Osteocyte (in vitro differentiated cells): ENCODE data around the gene ANTXRL. TPM values are rescaled to one million over a fixed set of nuclear protein-coding genes. Genes with fewer than 3 reads are reported as not detected.
"Not testable (repeated sequence)": the region's sequence is repeated elsewhere in the genome, so short reads cannot be mapped to it uniquely, and the experiment has no call there.

Experiments
- DNase-seq: peaks from one replicate; pipeline ENCODE4 v3.0.0; 2021; ENCODE audit warnings: mixed read lengths; ENCODE audit not compliant: unreplicated experiment; ENCODE audit errors: extremely low spot score
- H3K27ac Mint-ChIP-seq: one replicate; pipeline ENCODE4 v1.8.0; 2021; ENCODE audit warnings: mild to moderate bottlenecking, mixed read lengths; ENCODE audit not compliant: unreplicated experiment
- H3K27me3 Mint-ChIP-seq: one replicate; pipeline ENCODE4 v1.8.0; 2021; ENCODE audit warnings: mixed read lengths; ENCODE audit not compliant: unreplicated experiment
- H3K36me3 Mint-ChIP-seq: one replicate; pipeline ENCODE4 v1.8.0; 2021; ENCODE audit warnings: mixed read lengths; ENCODE audit not compliant: unreplicated experiment
- H3K4me1 Mint-ChIP-seq: one replicate; pipeline ENCODE4 v1.8.0; 2021; ENCODE audit warnings: mixed read lengths; ENCODE audit not compliant: unreplicated experiment
- H3K4me3 Mint-ChIP-seq: one replicate; pipeline ENCODE4 v1.8.0; 2021; ENCODE audit warnings: mild to moderate bottlenecking, moderate library complexity, mixed read lengths; ENCODE audit not compliant: unreplicated experiment
- H3K9me3 Mint-ChIP-seq: one replicate; pipeline ENCODE4 v1.8.0; 2021; ENCODE audit warnings: mixed read lengths; ENCODE audit not compliant: unreplicated experiment
- CTCF ChIP-seq: fragments of 200-600 bp; sonication (generic); IDR thresholded peaks from 2 replicates; pipeline ENCODE4 v1.5.0; 2021; ENCODE audit warnings: antibody characterized with exemption, mild to moderate bottlenecking, moderate library complexity
- total RNA-seq: library from RNA; stranded (reverse); gene quantifications from 2 replicates; pipeline ENCODE4 v1.2.1, GENCODE V29; 2021

ANTXRL gene
- total RNA-seq, 1 donor from 2014 or later = not detected

- Mint-ChIP-seq H3K27ac (no peak overlapping the region), H3K4me1 (no peaks in the 10 kb centered on the region), H3K36me3 (no peaks in the 10 kb centered on the region), H3K9me3 (no peaks in the 10 kb centered on the region), H3K27me3 (no peaks in the 10 kb centered on the region), H3K4me3 (no peak overlapping the region)
- peak; percentile 80 for DNase-seq
- no peak for TF ChIP-seq CTCF
These were observed 13.0 kb downstream of the ANTXRL start for GRCh38 chr10:46299536-46300369.

GRCh38 chr10:46300370-46300711, 13.5 kb downstream of the ANTXRL start:
- H3K27ac Mint-ChIP-seq = not testable (repeated sequence)

GRCh38 chr10:46301056-46301645, 14.4 kb downstream of the ANTXRL start:
- Mint-ChIP-seq H3K36me3 (no peaks in the 10 kb centered on the region), H3K27ac (no peak overlapping the region), H3K4me1 (no peaks in the 10 kb centered on the region), H3K27me3 (peaks cover 10% of the 10 kb centered on the region), H3K4me3 (no peak overlapping the region), H3K9me3 (no peaks in the 10 kb centered on the region)
- DNase-seq = peak; percentile 64
- TF ChIP-seq CTCF = no peak

More at GRCh38 chr10:46300370-46300711, 13.5 kb downstream of the ANTXRL start:
- not testable (repeated sequence) for H3K4me3 Mint-ChIP-seq, H3K27me3 Mint-ChIP-seq, H3K9me3 Mint-ChIP-seq, H3K4me1 Mint-ChIP-seq, DNase-seq, H3K36me3 Mint-ChIP-seq

- Mint-ChIP-seq H3K4me3 (no peak overlapping the region), H3K9me3 (no peaks in the 10 kb centered on the region), H3K36me3 (no peaks in the 10 kb centered on the region), H3K4me1 (no peaks in the 10 kb centered on the region), H3K27me3 (peaks cover 11% of the 10 kb centered on the region), H3K27ac (no peak overlapping the region)
- peak; percentile 73 for DNase-seq
- TF ChIP-seq CTCF = no peak
These were observed 15.1 kb downstream of the ANTXRL start for GRCh38 chr10:46301721-46302479.

GRCh38 chr10:46302765-46303352, 16.1 kb downstream of the ANTXRL start:
- H3K9me3 Mint-ChIP-seq = not testable (repeated sequence)

More at GRCh38 chr10:46302765-46303352, 16.1 kb downstream of the ANTXRL start:
- not testable (repeated sequence) for H3K27ac Mint-ChIP-seq, H3K4me1 Mint-ChIP-seq, H3K36me3 Mint-ChIP-seq, H3K4me3 Mint-ChIP-seq
- peak; percentile 56 for DNase-seq
- H3K27me3 Mint-ChIP-seq = peaks cover 11% of the 10 kb centered on the region
